T-cell (primary cell): ENCODE results near the gene MLXIP. TPM values are rescaled to one million over a fixed set of nuclear protein-coding genes. Genes with fewer than 3 reads are reported as not detected.

Experiments used
- ATAC-seq, 4 experiments: fragments of 200-7000 bp in 3 of 4; fragments of 150-1000 bp in 1 of 4; cut with Tn5 transposase; replicated peaks in 1 of 4; 1 replicate in 3 of 4; 2 replicates in 1 of 4; pipeline ENCODE4 v1.10.0; 2021; ENCODE audit warnings: moderate library complexity in 3 of 4, mild to moderate bottlenecking in 2 of 4, moderate number of reproducible peaks in 1 of 4
- CTCF ChIA-PET, 2 donors: fragments of 300-600 bp; sonication (Branson Sonifier 250); formaldehyde crosslinking; loops; one replicate each; lab custom pipeline; 2022; ENCODE audit warnings: antibody characterized with exemption in 2 of 2; lab: Charles Lee
- POLR2A ChIA-PET, 2 donors: fragments of 300-600 bp; sonication (Branson Sonifier 250); formaldehyde crosslinking; loops; one replicate each; lab custom pipeline; 2022; ENCODE audit warnings: antibody characterized with exemption in 2 of 2; lab: Charles Lee
- DNase-seq, 35 experiments: peaks; one replicate each; pipeline versions ENCODE4 v3.0.0 to v3.0.0-alpha.2; 2013 to 2023
- H3K27ac ChIP-seq: one replicate; pipeline ENCODE4 v1.5.1; 2013; ENCODE audit warnings: low read length
- H3K27me3 ChIP-seq, 2 experiments: replicated peaks in 1 of 2; 1 replicate in 1 of 2; 2 replicates in 1 of 2; pipeline versions ENCODE4 v1.6.1 to v1.7.0; 2013; ENCODE audit warnings: low read length in 1 of 2, mixed read lengths in 1 of 2; ENCODE audit not compliant: control insufficient read depth in 2 of 2, insufficient read depth in 2 of 2; ENCODE audit errors: extremely low read depth in 1 of 2
- H3K36me3 ChIP-seq, 2 donors: 1 replicate in 1 of 2; 2 replicates in 1 of 2; pipeline versions ENCODE4 v1.6.1 to v1.7.0; 2013; ENCODE audit warnings: low read length in 1 of 2; ENCODE audit not compliant: control insufficient read depth in 2 of 2, insufficient read depth in 1 of 2; ENCODE audit errors: extremely low read depth in 1 of 2
- H3K4me1 ChIP-seq, 2 experiments: 1 replicate in 1 of 2; 2 replicates in 1 of 2; pipeline versions ENCODE4 v1.6.1 to v1.7.0; 2013; ENCODE audit warnings: low read length in 2 of 2, mixed read lengths in 1 of 2; ENCODE audit not compliant: insufficient read depth in 2 of 2, control insufficient read depth in 1 of 2; ENCODE audit errors: extremely low read depth in 1 of 2
- H3K4me3 ChIP-seq, 2 donors: 1 replicate in 1 of 2; 2 replicates in 1 of 2; pipeline versions ENCODE4 v1.5.1 to v1.7.0; 2013; ENCODE audit warnings: mild to moderate bottlenecking in 2 of 2, low read length in 1 of 2, moderate library complexity in 1 of 2; ENCODE audit not compliant: control insufficient read depth in 1 of 2; ENCODE audit errors: extremely low read depth in 1 of 2
- H3K9me3 ChIP-seq: 2 replicates; pipeline ENCODE4 v1.7.0; 2013
- H3K27ac Mint-ChIP-seq, 2 donors: one replicate each; pipeline ENCODE4 v1.8.0; 2020 to 2021; ENCODE audit warnings: mild to moderate bottlenecking in 2 of 2, mixed read lengths in 2 of 2
- H3K27me3 Mint-ChIP-seq, 2 donors: one replicate each; pipeline ENCODE4 v1.8.0; 2021 to 2022; ENCODE audit warnings: mixed read lengths in 2 of 2
- H3K36me3 Mint-ChIP-seq: one replicate; pipeline ENCODE4 v1.8.0; 2021; ENCODE audit warnings: mixed read lengths
- H3K4me1 Mint-ChIP-seq, 3 donors: one replicate each; pipeline ENCODE4 v1.8.0; 2020 to 2022; ENCODE audit warnings: mixed read lengths in 3 of 3, mild to moderate bottlenecking in 1 of 3
- H3K4me3 Mint-ChIP-seq, 3 donors: one replicate each; pipeline ENCODE4 v1.8.0; 2020 to 2022; ENCODE audit warnings: mild to moderate bottlenecking in 3 of 3, mixed read lengths in 3 of 3, moderate library complexity in 3 of 3
- H3K9me3 Mint-ChIP-seq, 3 donors: one replicate each; pipeline ENCODE4 v1.8.0; 2020 to 2022; ENCODE audit warnings: mixed read lengths in 3 of 3
- WGBS: methylation state at CpG from one replicate; pipeline ENCODE4 v1.1.5; 2013; ENCODE audit warnings: missing lambda C conversion rate; ENCODE audit not compliant: insufficient coverage; 5-methylcytosine and 5-hydroxymethylcytosine counted together
- total RNA-seq, 35 experiments: library from RNA in 6 of 35; stranded (reverse) in 6 of 35; fragments of 120-200 nt in 1 of 35; gene quantifications; one replicate each; pipeline versions ENCODE4 v1.2.1 to v1.2.4 and lab custom pipeline; 2013 to 2026

Gene MLXIP
- total RNA-seq, 5 donors from 2014 or later (not counting 1 experiment from before 2014, with no cell fraction given) = 87.9 to 113 (median 98.3) TPM

DNA sequence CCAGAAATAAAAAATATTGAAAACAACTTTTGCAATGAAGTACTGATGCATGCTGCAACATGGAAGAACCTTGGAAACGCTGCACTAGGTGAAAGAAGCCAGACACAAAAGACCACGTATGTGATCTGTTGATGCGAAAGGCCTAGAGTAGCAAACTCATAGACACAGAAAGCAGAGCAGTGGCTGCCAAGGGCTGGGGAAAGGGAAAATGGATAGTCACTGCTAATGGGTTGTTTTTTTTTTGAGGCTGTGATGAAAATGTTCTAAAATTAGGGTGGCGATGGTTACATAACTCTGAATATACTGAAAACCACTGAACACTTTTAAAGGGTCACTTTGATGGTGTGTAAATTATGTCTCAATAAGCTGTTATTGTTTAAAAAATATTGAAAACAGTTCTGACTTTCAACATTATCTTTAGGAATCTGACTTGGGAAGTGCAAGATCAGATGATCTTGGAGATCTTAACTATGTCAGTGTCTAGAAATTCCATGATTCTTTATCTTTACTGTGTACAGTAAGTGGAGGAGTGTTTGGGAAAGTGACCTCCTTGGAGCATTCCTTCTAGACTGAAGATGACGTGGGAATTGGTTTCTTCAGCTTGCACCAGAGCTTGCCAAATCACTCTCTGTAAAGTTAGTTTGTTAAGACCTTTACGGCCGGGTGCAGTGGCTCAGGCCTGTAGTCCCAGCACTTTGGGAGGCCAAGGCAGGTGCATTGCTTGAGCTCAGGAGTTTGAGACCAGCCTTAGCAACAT lies 12.4 kb downstream of the MLXIP start:
- H3K4me1 Mint-ChIP-seq = peaks cover 1 to 29% (median 28%) of the 10 kb centered on the region in 3 donors
- DNase-seq (no peak), ATAC-seq (no peak)
- Histone ChIP-seq H3K4me3 (no peak overlapping the region), H3K27me3 (no peaks in the 10 kb centered on the region), H3K27ac (no peak overlapping the region), H3K36me3 (peaks cover 0 to 13% of the 10 kb centered on the region in 2 donors), H3K4me1 (peaks cover 68 to 80% of the 10 kb centered on the region in 2 experiments), H3K9me3 (no peaks in the 10 kb centered on the region)
- H3K4me3 Mint-ChIP-seq = peak overlapping the region in 1 of 3 donors; percentile 42
- 96% methylated on average over 5 of the region's 7 CpGs for WGBS
- H3K27me3 Mint-ChIP-seq = no peaks in the 10 kb centered on the region
- peaks cover 7% of the 10 kb centered on the region for H3K36me3 Mint-ChIP-seq
- H3K9me3 Mint-ChIP-seq = no peaks in the 10 kb centered on the region
- ChIA-PET CTCF (interaction anchor here in 1 of 2 donors (0.7 to 1.7 kb wide), 5 partner anchors 9 to 185 kb away, joined by 3 to 5 read pairs (median 3); partner anchors contain the start of gene MLXIP), POLR2A (interaction anchor here (0.6 to 0.7 kb wide), 5 partner anchors 84 to 1805 kb away, joined by 3 to 8 read pairs (median 7); no protein-coding TSS in a partner anchor)
- no peak overlapping the region for H3K27ac Mint-ChIP-seq

GRCh38 chr12:122093098-122093883 lies 14.7 kb downstream of the MLXIP start:
- DNase-seq (no peak), ATAC-seq (no peak)
- Histone ChIP-seq H3K36me3 (peaks cover 3% of the 10 kb centered on the region in 2 donors), H3K4me3 (no peak overlapping the region), H3K27me3 (no peaks in the 10 kb centered on the region), H3K9me3 (no peaks in the 10 kb centered on the region), H3K27ac (peak overlapping the region; percentile 36), H3K4me1 (peaks cover 63 to 79% of the 10 kb centered on the region in 2 experiments)
- Mint-ChIP-seq H3K27me3 (no peaks in the 10 kb centered on the region), H3K4me3 (no peak overlapping the region), H3K36me3 (peaks cover 5% of the 10 kb centered on the region), H3K4me1 (peaks cover 24 to 27% (median 25%) of the 10 kb centered on the region in 3 donors), H3K27ac (no peak overlapping the region), H3K9me3 (no peaks in the 10 kb centered on the region)
- ChIA-PET CTCF (no interaction called here), POLR2A (no interaction called here)
- WGBS = 98% methylated on average over 9 of the region's 9 CpGs

DNA sequence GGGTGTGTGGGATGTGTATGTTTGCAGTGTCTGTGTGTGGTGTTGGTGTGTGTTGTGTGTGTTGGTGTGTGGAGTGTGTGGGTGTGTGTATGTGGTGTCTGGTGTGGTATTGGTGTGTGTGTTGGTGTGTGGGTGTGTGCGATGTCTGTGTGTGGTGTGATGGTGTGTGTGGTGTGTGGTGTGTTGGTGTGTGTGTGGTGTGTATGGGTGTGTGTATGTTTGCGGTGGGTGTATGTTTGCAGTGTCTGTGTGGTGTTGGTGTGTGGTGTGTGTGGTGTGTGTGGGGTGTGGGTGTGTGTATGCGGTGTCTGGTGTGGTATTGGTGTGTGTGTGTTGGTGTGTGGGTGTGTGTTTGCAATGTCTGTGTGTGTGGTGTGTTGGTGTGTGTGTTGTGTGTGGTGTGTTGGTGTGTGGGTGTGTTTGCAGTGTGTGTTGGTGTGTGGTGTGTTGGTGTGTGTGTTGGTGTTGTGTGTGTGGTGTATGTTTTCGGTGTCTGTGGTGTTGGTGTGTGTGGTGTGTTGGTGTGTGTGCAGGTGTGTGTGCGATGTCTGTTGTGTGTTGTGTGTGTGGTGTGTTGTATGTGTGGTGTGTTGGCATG lies 15.7 kb downstream of the MLXIP start:
- WGBS = 95% methylated on average over 5 of the region's 5 CpGs
- Histone ChIP-seq H3K9me3 (no peaks in the 10 kb centered on the region), H3K4me3 (no peak overlapping the region), H3K4me1 (peaks cover 63 to 80% of the 10 kb centered on the region in 2 experiments), H3K27me3 (no peaks in the 10 kb centered on the region), H3K27ac (peak overlapping the region; percentile 25), H3K36me3 (peaks cover 0 to 3% of the 10 kb centered on the region in 2 donors)
- Mint-ChIP-seq H3K27me3 (no peaks in the 10 kb centered on the region), H3K4me3 (no peak overlapping the region), H3K27ac (no peak overlapping the region), H3K9me3 (no peaks in the 10 kb centered on the region), H3K36me3 (peaks cover 5% of the 10 kb centered on the region), H3K4me1 (peaks cover 28 to 34% (median 32%) of the 10 kb centered on the region in 3 donors)
- no peak for ATAC-seq
- POLR2A ChIA-PET = no interaction called here
- CTCF ChIA-PET = no interaction called here
- no peak for DNase-seq

GRCh38 chr12:122094735-122095631 lies 16.4 kb downstream of the MLXIP start:
- Histone ChIP-seq H3K4me3 (no peak overlapping the region), H3K9me3 (no peaks in the 10 kb centered on the region), H3K36me3 (peaks cover 0 to 3% of the 10 kb centered on the region in 2 donors), H3K27me3 (no peaks in the 10 kb centered on the region), H3K4me1 (peaks cover 62 to 87% of the 10 kb centered on the region in 2 experiments), H3K27ac (peak overlapping the region; percentile 25)
- no peaks in the 10 kb centered on the region for H3K27me3 Mint-ChIP-seq
- H3K4me1 Mint-ChIP-seq = peaks cover 36 to 42% (median 39%) of the 10 kb centered on the region in 3 donors
- peak in 1 of 35 experiments; percentile 33 for DNase-seq
- peaks cover 5% of the 10 kb centered on the region for H3K36me3 Mint-ChIP-seq
- POLR2A ChIA-PET = no interaction called here
- CTCF ChIA-PET = interaction anchor here in 1 of 2 donors (0.9 kb wide), 1 partner anchor 13 kb away, joined by 4 read pairs; no protein-coding TSS in a partner anchor
- ATAC-seq = no peak
- 71% methylated on average over 7 of the region's 10 CpGs for WGBS
- H3K27ac Mint-ChIP-seq = no peak overlapping the region
- no peak overlapping the region for H3K4me3 Mint-ChIP-seq
- no peaks in the 10 kb centered on the region for H3K9me3 Mint-ChIP-seq

DNA sequence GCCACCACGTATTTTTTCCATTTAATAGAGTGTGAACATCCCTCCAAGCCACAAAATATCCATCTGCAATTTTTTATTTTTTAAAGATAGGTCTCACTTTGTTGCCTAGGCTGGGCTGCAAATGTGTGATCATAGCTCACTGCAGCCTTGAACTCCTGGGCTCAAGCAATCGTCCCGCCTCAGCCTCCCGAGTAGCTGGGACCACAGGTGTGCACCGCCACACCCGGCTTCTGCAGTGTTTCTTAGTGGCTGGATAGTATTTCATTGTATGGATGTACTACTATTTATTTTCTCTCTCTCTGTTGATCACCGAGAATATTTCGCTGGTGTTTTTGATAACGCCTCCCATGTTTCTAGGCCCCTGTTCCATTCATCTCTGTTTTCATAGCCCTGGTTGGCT lies 17.5 kb downstream of the MLXIP start:
- peaks cover 64 to 84% of the 10 kb centered on the region in 2 experiments for H3K4me1 ChIP-seq
- Mint-ChIP-seq H3K9me3 (no peaks in the 10 kb centered on the region), H3K36me3 (peaks cover 3% of the 10 kb centered on the region), H3K27me3 (no peaks in the 10 kb centered on the region), H3K4me1 (peaks cover 45 to 52% (median 49%) of the 10 kb centered on the region in 3 donors), H3K27ac (peak overlapping the region; percentile 60 to 90), H3K4me3 (peak overlapping the region in 1 of 3 donors; percentile 56)
- H3K27ac ChIP-seq = no peak overlapping the region
- ATAC-seq (no peak), DNase-seq (no peak)
- ChIA-PET CTCF (no interaction called here), POLR2A (no interaction called here)
- no peaks in the 10 kb centered on the region for H3K9me3 ChIP-seq
- WGBS = 94% methylated on average over 3 of the region's 9 CpGs
- no peak overlapping the region for H3K4me3 ChIP-seq
- H3K27me3 ChIP-seq = no peaks in the 10 kb centered on the region
- H3K36me3 ChIP-seq = peaks cover 0 to 3% of the 10 kb centered on the region in 2 donors
